Suprapubic skin (tissue), 4 donors: Measurements from ENCODE around the gene MPC1L.
"Not testable (repeated sequence)": the region's sequence is repeated elsewhere in the genome, so short reads cannot be mapped to it uniquely, and the experiment has no call there.

Experiments
- CTCF ChIP-seq, 2 donors: fragments of 200-600 bp in 1 of 2; fragments of 450-650 bp in 1 of 2; sonication (generic) in 1 of 2; IDR thresholded peaks; one replicate each; pipeline ENCODE4 v1.5.1; 2016 to 2019; ENCODE audit warnings: antibody characterized with exemption in 2 of 2, mild to moderate bottlenecking in 1 of 2, moderate library complexity in 1 of 2
- EP300 ChIP-seq: sonication (generic); formaldehyde crosslinking; IDR thresholded peaks from one replicate; pipeline ENCODE4 v1.6.1; 2017; ENCODE audit warnings: antibody characterized with exemption
- POLR2A ChIP-seq, 2 donors: fragments of 450-650 bp; IDR thresholded peaks; one replicate each; pipeline ENCODE4 v1.6.1; 2017; ENCODE audit warnings: antibody characterized with exemption in 2 of 2, mild to moderate bottlenecking in 2 of 2, moderate library complexity in 2 of 2
- POLR2AphosphoS5 ChIP-seq, 3 donors: sonication (generic); formaldehyde crosslinking; IDR thresholded peaks; one replicate each; pipeline ENCODE4 v1.6.1; 2017; ENCODE audit warnings: antibody characterized with exemption in 3 of 3

- not testable (repeated sequence) for TF ChIP-seq CTCF (IDR thresholded peaks at IDR 0.05); POLR2A (IDR thresholded peaks at IDR 0.05); POLR2AphosphoS5 (IDR thresholded peaks at IDR 0.05); EP300
Observed at GRCh38 chrX:40575411-40575810, 47.8 kb upstream of the MPC1L start.
